ENCODE data around the gene CHRNA4. TPM values are rescaled to one million over a fixed set of nuclear protein-coding genes. Genes with fewer than 3 reads are reported as not detected.

CHRNA4 gene
- polyA plus RNA-seq, 3 donors: 8.6 to 23.6 (median 19.1) TPM

DNA sequence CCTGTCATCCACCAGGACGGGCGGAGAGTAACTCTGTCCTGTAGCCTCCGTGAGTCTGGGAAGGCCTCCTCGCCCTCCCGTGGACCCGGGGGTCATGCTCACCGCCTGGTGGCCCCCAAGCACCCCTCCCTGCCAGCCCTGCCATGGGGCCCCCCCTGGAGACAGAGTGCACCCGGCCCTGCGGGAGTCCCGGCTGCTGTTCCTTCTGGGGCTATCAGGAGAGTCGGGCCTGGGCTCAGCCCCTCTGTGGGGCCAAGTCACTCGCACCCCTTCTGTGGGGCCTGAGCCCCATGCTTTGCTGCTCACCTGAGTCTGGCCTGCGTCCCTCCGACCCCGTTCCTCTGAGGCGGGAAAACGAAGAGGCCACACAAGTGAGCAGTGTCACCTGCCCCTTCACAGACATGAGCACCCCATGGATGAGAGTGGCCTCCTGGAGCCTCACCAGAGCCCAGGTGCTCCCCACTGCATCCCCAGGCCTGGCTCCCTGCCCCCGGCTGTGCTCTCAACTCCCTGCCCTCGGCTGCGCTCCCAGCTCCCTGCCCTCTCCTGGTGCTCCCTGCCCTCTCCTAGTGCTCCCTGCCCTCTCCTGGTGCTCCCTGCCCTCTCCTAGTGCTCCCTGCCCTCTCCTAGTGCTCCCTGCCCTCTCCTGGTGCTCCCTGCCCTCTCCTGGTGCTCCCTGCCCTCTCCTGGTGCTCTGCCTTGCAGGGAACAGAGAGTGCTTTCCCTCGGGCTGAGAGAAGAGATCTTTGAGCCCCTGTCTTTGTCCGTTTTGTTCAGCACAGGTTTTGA, 4.6 kb upstream of the CHRNA4 start:
- DNase-seq: no peak

DNA sequence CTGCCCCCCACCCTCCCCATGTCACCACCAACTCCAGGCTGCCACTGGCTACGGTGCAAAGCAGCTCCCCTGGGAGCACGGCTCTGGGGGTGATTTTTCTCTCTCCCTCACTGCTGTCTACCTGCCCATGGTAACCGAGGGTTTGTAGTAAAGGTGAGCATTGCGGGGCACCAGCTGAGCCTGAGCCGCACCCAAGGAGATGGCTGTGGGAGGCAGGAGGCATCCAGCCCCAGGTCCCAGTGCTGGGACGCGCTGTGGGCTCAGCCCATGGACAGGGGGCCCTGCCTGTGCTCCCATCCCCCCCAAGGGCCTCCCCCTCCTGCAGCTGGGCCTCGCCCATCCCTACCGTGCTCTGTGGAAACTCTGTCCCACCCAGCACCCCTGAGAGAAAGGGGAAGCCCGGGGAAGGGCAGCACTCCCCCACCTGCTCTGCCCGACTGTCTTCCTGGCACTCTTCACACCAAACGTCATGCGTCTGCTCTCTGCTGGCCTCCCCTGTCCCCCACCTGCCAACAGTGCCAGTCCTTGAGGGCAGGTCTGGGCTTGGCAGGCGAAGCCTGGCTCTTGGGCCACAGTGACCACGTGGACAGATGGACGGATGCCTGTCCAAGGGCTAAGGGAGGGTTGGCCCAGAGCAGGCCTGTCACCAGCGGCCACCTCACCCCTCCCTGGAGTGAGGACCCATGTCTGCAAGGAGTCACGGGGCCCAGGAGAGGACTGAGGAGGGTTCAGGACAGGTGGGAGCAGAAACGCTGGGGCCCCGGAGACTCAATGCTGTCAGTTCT, 3.8 kb upstream of the CHRNA4 start:
- DNase-seq: no peak

DNA sequence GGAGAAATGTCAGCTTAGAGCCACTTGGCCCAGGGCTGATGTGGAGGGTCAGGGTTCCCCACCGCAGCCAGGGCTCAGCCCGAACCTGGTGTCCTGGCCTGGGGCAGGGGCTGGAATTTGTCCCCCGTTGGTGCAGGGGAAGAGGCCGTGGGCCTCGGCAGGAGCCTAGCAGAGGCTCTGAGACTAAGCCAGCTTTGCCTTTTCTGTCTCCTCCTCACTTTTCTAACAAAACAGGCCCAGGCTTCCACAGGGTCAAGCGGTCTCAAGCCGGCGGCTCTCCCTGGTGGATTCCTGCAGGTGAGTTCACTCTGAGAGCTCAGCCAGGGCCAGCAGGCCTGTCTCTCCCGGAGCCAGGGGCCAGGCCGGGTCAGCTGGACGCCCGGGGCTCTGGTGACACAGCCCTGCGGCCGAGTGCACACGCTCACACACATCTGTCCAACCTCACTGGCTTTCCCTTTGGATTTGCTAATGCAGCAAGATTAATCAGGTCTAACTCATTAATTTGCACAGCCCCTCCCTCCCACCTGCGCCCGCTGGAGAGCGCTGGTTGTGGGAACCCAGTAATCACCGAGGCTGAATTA, 2.9 kb upstream of the CHRNA4 start:
- no peak for DNase-seq

DNA sequence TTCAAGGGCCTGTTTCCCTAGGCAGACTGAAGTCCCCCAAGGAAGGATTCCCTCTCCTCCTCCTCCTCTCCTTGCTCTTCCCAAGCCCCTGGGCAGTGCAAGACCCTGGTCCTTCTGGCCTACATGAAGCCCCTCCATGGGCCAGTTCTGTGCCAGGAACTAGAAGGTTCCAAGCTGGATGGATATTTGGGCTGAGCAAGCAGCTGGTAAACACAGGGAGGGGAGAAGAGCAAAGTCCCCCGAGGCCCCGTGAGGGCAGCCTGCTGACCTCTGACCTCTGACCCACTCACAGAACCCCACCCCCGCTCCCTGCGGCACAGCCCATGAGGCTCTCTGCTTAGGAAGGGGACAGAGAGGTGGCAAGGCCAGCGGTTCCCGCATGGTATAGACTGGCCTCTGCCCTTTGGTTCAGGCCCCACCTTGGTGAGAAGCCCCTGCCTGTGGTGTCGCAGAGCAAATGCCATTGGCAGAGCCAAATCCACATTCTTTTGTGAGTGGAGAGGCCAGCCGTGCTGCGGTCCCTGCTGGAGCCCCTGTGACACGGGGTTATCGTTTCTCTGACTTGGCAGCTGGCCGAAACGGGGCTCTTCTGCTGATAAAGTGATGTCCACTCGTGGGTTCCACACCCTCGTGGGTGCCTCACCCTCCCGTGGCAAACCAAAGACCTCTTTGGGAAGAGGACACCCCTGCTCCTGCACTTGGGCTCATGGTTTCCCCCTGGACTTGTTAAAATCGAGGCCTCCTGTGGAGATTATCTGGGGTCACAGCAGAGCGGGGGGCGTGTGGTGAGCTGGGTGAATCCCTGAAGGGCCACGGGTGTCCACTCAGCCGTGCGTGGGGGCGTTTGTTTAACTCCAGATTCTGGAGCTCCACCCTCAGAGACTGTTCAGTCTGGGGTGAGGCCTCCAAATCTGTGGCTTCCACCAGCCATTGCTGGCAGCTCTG, 2.1 kb upstream of the CHRNA4 start:
- DNase-seq: no peak

DNA sequence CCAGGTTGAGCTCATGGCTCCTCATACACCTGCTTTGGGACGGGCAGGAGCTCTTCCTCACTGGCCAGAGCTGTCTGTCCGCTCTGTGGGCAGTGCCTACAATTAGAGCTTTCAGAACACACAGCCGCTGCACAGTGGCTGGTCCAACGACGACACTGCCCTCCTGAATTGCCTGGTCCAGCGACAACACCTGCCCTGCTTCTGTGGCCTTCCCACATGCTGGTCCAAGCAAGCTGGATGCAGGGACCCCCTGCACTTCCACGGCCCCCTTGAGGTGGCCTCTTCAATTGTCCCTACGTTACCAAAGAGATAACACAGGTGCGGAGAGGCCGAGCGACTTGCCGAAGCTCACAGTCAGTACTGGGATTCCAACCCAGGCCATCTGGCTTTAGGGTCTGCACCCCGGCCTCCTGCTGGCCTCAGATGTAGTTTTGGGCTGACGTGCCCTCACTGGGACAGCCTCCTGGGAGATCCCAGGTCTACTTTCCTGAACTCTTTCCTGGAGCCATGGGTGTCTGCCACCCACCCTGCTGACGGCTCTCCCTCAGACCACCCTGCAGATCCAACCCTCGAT, 1.4 kb upstream of the CHRNA4 start:
- DNase-seq: no peak

DNA sequence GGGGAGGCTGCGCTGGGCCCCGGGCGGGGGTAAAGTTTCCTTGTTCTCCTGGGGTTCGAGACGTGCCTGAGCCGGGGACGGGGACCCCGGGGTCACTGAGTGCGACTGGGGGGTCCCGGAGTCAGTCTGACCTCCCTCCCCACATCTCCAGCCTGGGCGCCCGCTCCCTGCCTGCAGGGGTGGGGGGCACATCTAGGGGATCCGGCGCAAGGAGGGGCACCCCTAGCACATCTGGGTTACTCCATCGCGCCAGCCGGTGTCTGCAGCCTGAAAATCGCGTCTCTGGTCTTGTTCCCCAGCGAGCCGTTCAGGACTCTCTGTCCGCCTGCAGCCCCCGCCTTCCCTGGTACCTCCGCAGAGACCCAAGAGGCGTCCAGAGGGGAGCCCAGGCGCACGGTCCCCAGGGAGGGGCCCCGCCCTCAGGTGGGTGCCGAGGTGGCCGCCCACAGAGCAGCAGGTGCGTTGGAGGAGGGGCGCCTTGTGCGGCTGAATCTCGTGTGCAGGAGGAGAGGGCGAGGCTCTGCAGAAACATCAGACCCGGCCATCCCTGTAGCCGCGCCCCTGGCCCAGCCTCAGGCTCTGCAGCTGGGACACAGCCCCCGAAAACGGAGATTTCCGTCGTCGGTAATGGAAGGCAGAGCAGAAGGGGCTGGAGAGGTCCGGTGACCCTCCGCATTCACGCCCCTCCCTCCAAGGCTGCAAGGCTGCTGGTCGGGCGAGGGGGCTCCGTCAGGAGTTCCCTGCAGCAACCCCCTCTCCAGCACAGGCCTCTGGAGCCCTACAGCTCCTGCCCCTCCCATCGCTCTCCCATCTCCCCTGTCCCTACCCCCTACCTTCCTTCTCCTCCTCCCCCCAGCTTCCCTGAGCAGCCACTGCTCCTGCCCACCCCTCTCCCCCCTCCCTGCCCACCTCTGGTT, 628 bp upstream of the CHRNA4 start:
- no peak for DNase-seq

DNA sequence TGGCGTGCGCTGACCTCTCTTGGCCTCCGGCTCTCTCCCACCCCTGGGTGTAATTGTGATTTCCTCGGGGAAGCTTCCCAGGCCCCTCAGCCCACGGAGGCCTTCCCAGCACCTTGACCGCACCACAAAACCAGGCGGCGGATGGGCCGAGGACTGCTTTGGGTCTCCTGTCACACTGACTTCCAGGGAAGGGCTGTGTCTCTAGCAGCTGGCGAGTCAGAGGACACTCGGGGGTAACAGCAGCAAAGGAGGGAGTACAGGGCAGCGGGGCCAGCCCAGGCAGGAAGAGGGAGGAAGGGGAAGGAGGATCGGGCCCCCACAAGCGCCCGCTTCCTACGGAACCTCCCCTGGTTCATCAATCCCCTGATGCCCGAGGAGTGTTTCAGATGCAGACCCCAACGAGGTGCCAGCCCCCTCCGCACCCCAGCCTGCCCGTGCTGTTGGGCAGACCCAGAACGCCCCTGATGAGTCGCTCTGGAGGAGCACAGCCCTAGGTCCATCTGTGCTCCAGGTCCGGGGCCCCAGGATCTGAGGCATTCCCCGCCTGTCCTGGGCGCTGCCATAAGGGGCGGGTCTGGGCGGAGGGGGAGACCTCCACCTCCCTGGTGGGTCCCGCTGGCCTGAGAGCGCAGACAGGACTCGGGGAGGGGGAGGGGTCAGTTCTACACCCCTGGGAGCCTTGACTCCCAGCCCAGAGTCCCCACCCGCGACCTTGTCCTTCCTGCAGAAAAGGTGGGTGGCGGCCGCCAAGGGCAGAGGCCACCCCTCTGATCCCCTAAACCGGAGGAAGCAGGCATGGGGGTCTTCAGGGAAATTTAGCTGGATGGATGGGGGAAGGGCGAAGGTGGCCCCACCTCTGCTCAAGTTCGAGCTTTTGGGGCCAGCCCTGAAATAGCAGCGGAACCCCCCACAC, 956 bp downstream of the CHRNA4 start:
- no peak for DNase-seq

DNA sequence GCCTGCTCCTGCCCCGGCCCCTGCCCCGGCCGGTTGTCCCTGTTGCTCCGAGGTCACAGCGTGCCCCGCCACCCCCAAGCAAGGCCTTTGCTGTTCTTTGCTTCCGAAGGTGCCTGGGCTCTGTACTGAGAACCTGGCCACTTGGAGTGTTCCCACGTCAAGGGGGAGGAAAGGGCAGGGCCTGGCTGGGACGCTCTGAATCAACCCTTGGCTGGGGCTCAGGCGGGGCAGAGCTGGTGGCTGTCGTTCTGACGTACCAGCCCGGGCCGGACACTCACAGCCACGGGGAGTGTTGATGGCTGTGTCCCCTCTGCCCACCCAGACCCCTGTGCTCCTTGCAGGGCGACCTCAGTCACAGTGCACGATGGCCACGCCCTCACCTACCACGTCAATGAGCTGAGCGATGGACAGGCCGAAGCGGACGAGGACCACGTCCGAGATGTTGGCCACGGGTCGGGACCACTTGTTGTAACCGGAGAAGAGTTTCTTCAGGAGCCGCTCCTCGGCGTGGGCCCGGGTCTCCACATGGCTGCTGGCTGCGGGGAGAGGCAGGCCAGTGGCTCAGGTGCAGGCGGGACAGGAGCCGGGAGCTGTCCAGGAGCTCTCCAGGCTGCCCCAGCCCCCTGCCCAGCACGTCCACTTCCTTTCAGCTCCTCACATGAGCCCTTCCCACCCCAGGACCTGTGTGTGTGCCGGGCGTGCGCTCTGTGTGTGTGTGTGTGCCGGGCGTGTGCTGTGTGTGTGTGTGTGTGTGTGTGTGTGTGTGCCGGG, 1.8 kb downstream of the CHRNA4 start:
- no peak for DNase-seq

DNA sequence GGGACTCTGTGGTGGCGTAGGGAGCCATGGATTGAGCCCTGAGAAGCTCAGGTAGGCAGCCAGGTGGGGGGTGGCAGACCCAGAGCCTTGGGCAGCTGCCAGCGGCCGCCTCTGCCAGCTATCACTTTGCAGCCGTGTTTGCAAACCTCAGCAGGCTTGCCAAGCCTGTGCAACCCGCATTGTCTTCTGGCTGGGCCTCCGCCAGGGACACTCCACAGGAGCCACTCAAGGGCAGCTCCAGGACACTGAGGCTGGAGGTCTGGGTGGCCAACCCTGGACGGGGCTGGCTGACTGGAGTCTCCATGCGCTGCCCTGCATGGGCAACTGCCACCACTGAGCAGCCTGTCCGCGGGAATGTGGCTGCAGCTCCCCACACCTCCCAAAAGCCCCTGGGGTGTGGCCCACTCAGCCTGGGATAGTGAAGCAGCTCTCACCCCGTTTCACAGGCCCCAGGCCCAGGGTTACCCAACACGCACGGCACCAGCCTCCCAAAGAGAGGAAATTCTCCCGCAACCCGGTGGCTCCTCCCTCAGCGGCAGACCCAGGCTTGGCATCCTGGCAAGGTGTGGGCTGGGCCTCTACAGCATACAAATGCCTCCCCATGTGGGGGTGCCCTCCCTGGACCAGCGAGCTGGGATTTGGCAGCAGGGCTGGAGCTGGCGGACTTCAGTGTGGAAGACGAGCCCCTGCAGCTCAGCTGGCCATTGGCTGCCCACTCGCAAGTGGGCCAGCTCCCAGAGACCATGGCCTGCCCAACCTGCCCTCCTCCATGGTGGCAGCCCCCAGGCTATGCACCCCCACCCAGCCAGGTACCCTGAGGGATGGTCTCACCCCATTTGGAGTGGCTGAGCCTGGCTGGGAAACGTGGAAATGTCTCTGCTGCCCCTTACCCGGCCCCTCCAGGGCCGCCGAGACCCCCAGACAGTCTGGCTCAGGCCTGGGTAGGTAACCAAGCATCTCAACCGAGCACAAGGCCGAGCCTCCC, 2.9 kb downstream of the CHRNA4 start:
- no peak for DNase-seq

DNA sequence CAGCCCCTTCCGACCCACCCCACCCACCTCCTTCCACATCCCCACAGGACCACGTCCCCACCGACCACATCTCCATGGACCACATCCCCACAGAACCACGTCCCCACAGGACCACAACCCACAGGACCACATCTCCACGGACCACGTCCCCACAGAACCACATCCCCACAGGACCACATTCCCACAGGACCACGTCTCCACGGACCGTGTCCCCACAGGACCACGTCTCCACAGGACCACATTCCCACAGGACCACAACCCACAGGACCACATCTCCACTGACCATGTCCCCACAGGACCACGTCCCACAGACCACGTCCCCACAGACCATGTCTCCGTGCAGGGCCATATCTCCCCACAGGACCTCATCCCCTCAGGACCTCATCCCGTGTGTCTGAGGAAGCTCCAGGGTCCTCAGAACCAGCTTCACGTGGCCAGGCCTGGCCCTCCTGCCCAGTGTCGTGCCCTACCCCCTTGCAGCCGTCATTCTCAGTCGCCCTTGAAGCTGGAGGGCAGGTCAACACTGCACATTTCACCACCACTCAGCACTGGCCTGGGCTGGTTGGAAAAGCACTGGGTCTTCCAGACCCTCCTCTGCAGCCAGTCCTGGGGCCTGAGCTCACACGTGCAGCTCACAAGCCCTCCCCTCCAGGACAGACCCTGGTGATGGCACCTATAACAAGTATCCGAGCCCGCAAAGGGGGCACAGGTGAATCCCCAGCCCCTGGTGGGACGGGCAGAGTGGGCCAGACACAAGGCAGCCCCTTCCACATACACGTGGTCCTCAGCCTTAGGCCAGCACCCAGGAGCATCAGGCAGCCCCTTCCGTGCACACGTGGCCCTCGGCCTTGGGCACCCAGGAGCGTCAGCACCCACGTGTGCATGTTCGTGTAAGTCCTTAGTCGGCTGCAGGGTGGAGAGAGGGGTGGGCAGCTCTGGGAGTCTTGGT, 3.9 kb downstream of the CHRNA4 start:
- no peak for DNase-seq

DNA sequence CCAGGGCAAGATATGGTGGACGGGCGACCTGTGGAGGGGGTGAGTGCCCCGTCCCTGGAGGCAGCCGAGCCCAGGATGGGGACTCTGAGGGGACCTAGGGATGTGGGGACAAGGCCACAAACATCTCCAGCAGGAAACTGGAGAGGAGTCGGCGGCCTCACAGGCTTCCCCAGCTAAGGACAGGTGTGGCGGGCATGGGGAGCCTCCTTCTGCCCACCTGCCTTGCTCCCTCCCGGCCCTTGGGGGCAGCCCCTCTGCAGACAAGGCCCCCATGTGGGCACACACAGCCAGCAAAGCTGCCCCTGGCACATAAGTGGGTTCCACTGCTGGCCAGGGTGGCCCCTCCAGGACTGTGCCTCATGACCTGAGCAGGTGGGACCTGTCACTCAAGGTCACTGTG, 4.6 kb downstream of the CHRNA4 start:
- DNase-seq: no peak

DNA sequence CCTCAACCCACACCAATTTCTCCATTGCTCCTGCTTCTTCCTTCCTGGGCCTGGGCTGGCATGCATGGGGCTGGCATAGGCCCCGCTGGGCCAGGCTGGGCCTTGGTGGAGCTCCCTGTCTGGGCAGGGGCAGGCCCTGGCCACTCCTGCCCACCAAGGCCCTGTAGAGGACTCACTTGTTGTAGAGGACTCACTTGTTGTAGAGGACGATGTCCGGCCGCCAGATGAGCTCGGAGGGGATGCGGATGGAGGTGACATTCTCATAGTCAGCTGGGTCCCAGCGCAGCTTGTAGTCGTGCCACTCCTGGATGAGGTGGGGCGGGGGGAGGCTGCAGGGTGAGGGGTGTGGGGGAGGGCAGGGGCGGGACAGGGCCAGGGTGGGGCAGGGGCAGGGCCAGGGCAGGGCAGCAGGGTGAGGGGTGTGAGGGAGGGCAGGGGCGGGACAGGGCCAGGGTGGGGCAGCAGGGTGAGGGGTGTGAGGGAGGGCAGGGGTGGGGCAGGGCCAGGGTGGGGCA, 5.3 kb downstream of the CHRNA4 start:
- DNase-seq: no peak

DNA sequence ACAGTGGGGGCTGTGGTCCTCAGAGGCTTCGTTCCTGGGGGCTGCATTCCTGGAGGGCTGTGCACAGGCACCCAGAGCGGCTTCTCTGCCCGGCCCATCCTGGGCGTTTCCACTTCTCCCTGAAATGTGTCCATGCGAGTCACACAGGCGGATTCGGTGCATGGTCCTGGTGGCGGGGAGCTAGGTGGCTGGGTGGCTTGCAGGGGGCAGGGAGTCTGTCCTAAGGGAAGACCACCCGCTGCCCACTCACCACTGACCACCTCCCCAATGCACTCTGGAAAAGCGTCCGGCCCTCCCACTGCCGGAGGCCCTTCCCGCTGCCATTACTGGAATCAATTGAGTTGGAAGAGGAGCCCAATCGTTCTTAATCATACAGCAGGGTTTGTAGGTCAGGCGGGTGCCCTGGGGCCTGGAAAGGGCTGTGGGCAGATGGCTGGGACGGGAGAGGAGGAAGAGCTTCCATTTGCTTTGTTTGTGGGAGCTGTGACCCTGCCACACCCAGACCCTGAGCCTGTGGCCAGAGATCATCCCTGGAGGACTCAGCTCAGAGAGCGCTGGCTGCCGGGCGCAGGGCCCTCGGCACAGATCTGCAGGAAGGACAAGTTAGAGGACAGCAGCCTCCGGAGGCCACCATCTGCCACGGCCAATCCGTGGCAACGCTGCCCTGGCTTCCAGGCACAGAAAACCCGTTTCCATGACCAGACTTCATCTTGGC, 6.4 kb downstream of the CHRNA4 start:
- no peak for DNase-seq

DNA sequence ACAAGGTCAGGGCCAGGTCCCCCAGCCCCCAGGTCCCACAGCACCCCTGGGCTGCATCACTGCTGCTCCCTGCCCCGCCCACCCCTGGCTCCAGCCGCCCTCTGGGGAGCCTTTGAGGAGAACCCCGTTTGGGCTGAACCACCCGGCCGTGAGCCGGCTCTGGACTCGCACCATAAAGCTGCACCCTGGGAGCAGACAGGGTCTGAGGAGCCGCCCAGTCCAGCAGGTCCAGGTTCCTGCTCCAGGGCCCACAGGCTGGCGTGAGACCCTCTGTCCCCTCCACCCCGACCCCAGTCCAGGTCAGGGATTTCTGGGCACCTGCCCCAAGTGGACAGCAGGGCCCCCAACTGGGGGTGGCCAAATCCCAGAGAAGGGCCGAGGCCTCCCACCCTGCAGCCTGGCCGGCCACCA, 8.3 kb downstream of the CHRNA4 start:
- DNase-seq: no peak
